ENCODE results near the gene USP35. TPM values are rescaled to one million over a fixed set of nuclear protein-coding genes. Genes with fewer than 3 reads are reported as not detected.

The USP35 gene
- total and polyA plus RNA-seq, 9 donors = 8.0 to 18.6 (median 9.7) TPM

GRCh38 chr11:78256962-78257361, 68.2 kb downstream of the USP35 start:
- peak; percentile 78 to 90 (median 87) for DNase-seq
- H3K27ac ChIP-seq = peak overlapping the region in 1 of 2 donors; percentile 33
- no peaks in the 10 kb centered on the region for H3K9me3 ChIP-seq
- TF ChIP-seq EP300 (IDR thresholded peaks at IDR 0.05) = no peak
- TF ChIP-seq POLR2A (IDR thresholded peaks at IDR 0.05) = no peak
- no peak for TF ChIP-seq CTCF (IDR thresholded peaks at IDR 0.05)
- 0 to 4% (median 0%) methylated on average over 3 of the region's 3 CpGs for WGBS, 3 donors
- no peaks in the 10 kb centered on the region for H3K36me3 ChIP-seq
- peaks cover 43% of the 10 kb centered on the region for H3K4me1 ChIP-seq (ENCODE audit: insufficient read depth)
- H3K27me3 ChIP-seq = no peaks in the 10 kb centered on the region
- intact Hi-C loops (cut with DNase I) = loop anchor here in 1 of 4 donors (10.0 kb wide), 1 partner anchor 158 kb away; the partner anchor contains the start of gene GAB2
- H3K4me3 ChIP-seq = no peak overlapping the region

- H3K27me3 ChIP-seq = no peaks in the 10 kb centered on the region
- H3K9me3 ChIP-seq = no peaks in the 10 kb centered on the region
- no peaks in the 10 kb centered on the region for H3K36me3 ChIP-seq
- WGBS, 3 donors = 93 to 97% (median 93%) methylated on average over 3 of the region's 3 CpGs
- DNase-seq = no peak
- intact Hi-C loops (cut with DNase I) = loop anchor here in 1 of 4 donors (10.0 kb wide), 1 partner anchor 157 kb away; the partner anchor contains the start of gene GAB2
- peak overlapping the region; percentile 15 to 33 for H3K27ac ChIP-seq
- no peak overlapping the region for H3K4me3 ChIP-seq
- no peak for TF ChIP-seq EP300 (IDR thresholded peaks at IDR 0.05)
- TF ChIP-seq CTCF (IDR thresholded peaks at IDR 0.05) = no peak
- no peak for TF ChIP-seq POLR2A (IDR thresholded peaks at IDR 0.05)
- H3K4me1 ChIP-seq (ENCODE audit: insufficient read depth) = peaks cover 40% of the 10 kb centered on the region
These were observed 68.9 kb downstream of the USP35 start for GRCh38 chr11:78257654-78258053.

- 79 to 80% (median 80%) methylated on average over 8 of the region's 8 CpGs for WGBS, 3 donors
- Histone ChIP-seq H3K4me1 (ENCODE audit: insufficient read depth) (peaks cover 36% of the 10 kb centered on the region), H3K4me3 (no peak overlapping the region), H3K27me3 (no peaks in the 10 kb centered on the region), H3K9me3 (no peaks in the 10 kb centered on the region), H3K27ac (no peak overlapping the region), H3K36me3 (no peaks in the 10 kb centered on the region)
- intact Hi-C loops (cut with DNase I) = loop anchor here in 1 of 4 donors (10.0 kb wide), 1 partner anchor 155 kb away; the partner anchor contains the start of gene GAB2
- no peak for DNase-seq
- TF ChIP-seq POLR2A (IDR thresholded peaks at IDR 0.05) = no peak
- no peak for TF ChIP-seq EP300 (IDR thresholded peaks at IDR 0.05)
- no peak for TF ChIP-seq CTCF (IDR thresholded peaks at IDR 0.05)
These were observed 71.2 kb downstream of the USP35 start for GRCh38 chr11:78259777-78260487.

GRCh38 chr11:78261367-78261766, 72.6 kb downstream of the USP35 start:
- Histone ChIP-seq H3K4me1 (ENCODE audit: insufficient read depth) (peaks cover 31% of the 10 kb centered on the region), H3K27ac (no peak overlapping the region), H3K9me3 (no peaks in the 10 kb centered on the region), H3K36me3 (no peaks in the 10 kb centered on the region), H3K4me3 (no peak overlapping the region), H3K27me3 (no peaks in the 10 kb centered on the region)
- 50 to 51% (median 50%) methylated on average over 4 of the region's 4 CpGs for WGBS, 3 donors
- DNase-seq = no peak
- TF ChIP-seq EP300 (IDR thresholded peaks at IDR 0.05) (no peak), CTCF (IDR thresholded peaks at IDR 0.05) (no peak), POLR2A (IDR thresholded peaks at IDR 0.05) (no peak)
- intact Hi-C loops (cut with DNase I) = no loop called here
